ENCODE results near the gene RHBDF1.

DNA sequence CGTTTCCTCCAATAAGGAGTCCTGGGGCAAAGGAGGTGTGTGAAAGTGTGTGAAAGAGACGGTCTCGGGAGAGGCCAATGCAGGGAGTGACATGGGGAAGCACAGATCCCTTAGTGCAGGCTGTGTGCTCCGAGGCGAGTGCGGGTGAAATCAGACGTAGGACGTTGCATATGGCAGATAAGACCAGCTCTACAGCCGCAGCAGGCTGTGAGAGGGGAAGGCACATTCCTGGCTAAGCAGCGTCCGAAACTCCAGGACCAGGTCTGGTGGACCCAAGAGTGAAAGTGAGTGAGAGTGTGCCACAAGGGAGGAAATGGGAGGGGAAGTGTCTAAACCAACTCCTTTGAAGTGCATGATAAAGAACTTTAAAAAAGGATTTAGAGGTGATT, 30.4 kb downstream of the RHBDF1 start:
- TF ChIP-seq POLR2AphosphoS5 (IDR thresholded peaks at IDR 0.05), result no peak
- TF ChIP-seq, protein P1, sequence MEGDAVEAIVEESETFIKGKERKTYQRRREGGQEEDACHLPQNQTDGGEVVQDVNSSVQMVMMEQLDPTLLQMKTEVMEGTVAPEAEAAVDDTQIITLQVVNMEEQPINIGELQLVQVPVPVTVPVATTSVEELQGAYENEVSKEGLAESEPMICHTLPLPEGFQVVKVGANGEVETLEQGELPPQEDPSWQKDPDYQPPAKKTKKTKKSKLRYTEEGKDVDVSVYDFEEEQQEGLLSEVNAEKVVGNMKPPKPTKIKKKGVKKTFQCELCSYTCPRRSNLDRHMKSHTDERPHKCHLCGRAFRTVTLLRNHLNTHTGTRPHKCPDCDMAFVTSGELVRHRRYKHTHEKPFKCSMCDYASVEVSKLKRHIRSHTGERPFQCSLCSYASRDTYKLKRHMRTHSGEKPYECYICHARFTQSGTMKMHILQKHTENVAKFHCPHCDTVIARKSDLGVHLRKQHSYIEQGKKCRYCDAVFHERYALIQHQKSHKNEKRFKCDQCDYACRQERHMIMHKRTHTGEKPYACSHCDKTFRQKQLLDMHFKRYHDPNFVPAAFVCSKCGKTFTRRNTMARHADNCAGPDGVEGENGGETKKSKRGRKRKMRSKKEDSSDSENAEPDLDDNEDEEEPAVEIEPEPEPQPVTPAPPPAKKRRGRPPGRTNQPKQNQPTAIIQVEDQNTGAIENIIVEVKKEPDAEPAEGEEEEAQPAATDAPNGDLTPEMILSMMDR (IDR thresholded peaks at IDR 0.05), result no peak
- no peak for TF ChIP-seq EP300 (IDR thresholded peaks at IDR 0.05; ENCODE audit: low read depth)
- TF ChIP-seq POLR2A (IDR thresholded peaks at IDR 0.05), result no peak

Data from transverse colon (tissue), 4 donors.